D341Med (cell line): Measurements from ENCODE around the gene ARHGAP25.

Experiments
- DNase-seq: peaks from one replicate; pipeline ENCODE4 v3.0.0; 2012; ENCODE audit warnings: low spot score

Gene ARHGAP25

GRCh38 chr2:68720665-68721064, 13.9 kb upstream of the ARHGAP25 start:
- DNase-seq = no peak

- no peak for DNase-seq
These were observed 13.0 kb upstream of the ARHGAP25 start for GRCh38 chr2:68721482-68722101.

- no peak for DNase-seq
These were observed 11.9 kb upstream of the ARHGAP25 start for GRCh38 chr2:68722712-68723111.

- DNase-seq = no peak
These were observed 11.4 kb upstream of the ARHGAP25 start for GRCh38 chr2:68723181-68723580.

- DNase-seq = no peak
These were observed 8.5 kb upstream of the ARHGAP25 start for GRCh38 chr2:68726100-68726499.

DNA sequence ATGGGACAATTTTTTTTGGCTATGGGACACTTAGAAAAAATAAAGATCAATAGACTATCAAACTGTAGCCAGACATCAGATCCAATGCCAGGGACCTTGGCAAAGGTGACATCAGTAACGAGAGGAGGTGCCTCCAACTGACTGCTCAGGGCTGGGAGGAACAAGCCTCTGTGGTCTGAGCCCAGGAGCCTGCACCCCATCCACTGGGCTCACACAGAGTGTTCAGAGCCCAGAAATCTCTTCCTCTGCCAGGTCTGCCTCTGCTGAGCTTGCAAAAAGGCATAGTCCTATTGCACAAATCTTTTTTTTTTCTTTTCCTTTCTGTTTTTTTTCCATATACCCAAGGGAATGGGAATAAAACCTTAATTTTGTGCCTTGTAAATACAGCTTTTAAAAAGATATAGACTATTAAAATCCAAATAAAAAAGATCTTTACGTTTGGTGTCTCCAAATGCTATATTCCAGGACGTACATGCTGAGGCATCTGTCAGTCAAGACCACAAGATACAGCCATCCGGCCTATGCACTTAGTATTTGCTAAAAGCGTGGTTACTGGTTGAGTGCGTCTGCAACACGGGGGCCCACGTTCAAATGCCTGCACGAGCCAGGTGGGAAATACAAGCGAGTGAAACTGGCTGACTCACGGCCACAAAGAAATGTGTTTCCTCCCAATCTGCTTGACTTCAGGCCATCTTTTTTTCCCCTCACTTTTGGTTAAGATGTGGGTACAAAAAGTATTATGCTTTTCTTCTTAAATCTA, 7.8 kb upstream of the ARHGAP25 start:
- DNase-seq = no peak

DNA sequence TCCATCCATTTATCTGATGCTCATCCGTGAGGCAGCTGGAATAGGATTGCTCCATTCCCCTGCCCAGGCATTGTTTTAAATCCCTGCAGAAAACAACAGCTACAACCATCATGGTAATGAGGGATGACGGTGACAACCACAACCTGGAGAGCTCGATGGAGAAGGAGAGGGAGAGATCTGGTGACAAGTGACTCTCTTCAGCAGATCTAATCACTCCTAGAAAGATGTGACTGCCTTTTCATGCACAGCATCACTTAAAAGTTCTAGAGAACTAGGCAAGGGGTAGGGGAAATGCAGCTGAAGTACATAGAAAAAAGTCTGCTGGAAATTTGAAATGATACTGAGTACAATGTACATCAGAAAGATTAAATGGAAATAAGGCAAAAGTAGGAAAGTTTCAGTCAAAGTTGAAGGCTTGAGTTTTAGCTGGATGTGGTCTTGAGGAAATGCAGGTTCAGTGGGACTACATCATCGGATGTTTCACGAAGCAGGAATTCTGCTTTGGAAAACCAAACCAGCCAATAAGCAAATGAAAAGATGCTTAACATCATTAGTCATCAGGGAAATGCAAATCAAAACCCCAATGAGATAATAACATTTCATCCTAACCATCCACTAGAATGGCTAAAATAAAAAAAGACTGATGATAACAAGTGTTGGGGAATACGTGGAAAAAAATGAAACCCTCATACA, 6.8 kb upstream of the ARHGAP25 start:
- DNase-seq = no peak

GRCh38 chr2:68730828-68731227, 3.8 kb upstream of the ARHGAP25 start:
- no peak for DNase-seq

GRCh38 chr2:68732036-68732932, 2.3 kb upstream of the ARHGAP25 start:
- DNase-seq = no peak

- no peak for DNase-seq
These were observed 1.2 kb upstream of the ARHGAP25 start for GRCh38 chr2:68733365-68733764.

DNA sequence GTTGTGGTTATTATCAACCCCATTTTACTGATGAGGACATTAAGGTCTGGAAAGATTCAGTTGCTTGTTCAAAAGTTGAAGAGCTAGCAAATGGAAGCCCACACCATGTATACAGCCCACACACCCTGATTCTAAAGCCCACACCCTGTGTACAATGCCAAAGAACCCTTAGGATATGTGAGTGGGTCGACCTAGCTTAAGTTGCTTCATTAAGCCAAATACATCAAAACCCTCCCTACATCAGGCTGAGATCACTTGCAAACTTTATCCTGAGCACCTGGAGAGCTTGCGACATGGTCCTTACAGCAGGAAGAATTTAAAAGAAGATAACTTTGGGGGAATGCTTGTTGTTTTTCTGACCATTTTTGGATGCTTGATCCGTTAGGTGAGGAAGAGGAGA, 435 bp upstream of the ARHGAP25 start:
- no peak for DNase-seq

DNA sequence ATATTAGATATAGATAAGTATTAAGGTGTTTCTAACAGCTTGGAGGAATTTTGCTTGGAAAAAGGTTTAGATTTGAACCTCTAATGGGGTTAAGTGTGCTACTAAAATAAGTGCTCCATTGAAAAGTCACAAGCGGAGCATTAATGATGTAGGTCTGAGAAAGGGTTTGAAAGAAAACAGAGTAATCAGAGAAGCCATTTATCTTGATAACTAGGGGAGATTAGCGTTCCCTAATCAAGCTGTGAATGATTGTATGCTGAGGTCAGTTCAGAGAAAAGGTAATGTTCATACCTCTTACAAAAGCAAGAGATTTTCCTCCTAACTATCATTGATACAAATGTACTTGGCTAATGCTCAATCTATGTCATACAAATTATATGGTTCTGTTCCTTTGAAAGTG, 1.5 kb downstream of the ARHGAP25 start:
- DNase-seq = no peak

DNA sequence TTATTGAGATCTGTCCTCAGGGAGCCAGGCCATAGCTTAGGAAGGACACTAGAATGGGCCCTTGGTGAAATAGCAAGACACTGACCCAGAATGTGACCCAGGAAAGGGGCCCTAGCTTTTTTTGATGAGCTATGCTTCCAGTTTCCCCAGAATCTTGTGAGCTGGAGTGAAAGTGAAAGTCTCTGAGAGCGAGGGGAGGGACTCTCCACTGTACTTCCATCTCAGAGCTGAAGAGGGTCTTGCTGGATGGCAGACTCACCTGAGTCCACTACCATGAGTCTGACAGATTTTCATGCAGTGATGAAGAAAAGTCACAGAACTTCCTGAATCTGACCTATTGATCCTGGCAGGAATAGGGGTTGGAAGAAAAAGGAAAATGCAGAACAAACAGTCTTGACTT, 3.1 kb downstream of the ARHGAP25 start:
- DNase-seq = no peak

DNA sequence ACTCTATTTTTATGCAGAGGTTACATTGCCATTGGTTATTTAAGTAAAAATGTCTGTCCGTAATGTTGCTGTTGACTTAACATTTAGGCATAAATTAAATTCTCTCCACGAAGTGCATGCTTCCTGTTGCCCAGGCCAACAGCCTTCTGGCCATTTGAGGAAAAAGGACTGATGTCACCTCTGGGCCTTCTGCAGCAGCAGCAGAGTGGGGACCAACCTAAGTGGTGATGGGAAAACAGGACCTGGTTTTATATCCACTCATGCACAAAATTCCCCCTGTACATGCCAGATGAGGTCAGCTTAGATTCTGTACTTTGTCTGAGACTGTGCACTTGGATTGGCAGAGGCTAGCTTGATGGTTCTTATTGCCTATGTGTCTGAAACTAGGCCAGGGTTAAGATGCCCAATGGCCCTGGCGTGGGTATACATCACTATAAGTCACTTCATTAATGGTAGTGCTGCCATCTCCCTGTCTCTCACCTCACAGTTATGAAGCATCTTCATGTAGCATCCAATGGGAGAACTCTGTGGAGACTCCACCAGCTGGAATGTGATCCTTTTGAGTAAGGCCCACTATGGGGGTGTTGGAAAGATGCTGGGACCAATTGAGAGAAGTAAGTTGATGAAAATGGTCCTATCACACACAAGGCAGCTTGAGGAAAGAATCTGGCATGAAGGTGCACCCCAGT, 4.4 kb downstream of the ARHGAP25 start:
- DNase-seq = no peak

DNA sequence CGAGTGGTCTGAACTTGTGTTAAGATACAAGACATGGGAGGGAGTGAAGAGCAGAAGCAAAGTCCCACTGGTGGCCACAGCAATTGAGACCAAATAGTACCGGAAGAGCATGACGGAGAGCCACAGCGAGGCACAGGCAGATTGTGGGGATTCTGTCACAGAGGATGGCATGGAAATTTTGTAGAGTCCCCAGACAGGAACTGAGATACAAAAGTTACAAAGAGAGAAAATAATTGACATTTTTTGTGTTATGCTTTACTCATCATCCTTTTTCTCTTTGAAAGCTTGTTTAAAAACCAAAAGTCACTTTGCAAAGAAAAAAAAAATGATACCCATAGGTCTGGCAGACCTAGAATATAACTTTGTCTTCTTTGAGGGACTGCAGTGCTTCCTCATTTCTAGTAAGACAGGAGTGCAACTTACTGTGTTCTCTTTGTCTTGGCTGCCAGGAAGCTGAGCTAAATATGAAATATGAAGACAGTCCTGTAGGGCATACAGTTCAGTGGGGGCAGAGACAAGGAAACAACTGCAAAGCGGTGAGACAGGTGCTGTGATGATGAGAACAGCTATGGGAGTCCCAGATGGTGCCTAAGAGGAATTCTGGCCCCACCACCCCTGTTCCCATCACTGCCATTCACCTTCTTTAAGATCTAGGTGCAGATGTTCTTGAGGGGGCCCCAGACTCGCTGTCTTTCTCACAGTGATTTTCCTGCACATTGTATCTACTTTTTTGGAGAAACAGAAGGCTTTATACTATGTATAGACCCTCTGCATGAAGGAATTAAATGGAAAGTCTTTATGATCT, 5.2 kb downstream of the ARHGAP25 start:
- DNase-seq = no peak

DNA sequence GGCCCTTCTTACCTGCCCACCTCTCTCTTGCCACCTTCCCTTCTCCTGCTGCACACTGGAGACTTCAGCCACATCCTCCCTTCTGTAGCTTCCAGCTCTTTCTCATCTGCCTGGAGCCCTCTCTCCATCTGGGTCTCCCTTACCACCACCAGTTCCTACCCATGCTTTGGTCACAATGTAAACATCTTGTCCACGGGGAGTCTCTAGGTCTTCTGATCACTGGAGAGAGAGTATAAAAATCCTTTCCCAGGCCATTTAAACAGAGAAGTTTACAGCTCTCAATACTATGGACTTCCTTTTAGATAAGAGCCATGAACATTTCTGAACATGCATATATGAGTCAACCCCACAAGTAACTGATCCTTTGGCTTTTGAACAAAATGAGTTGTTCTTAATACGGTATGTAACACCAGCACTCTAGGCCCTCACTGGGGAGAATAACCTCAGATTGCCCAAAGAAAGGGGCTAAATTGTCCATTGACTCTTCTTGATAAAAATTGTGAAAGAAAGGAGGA, 5.8 kb downstream of the ARHGAP25 start:
- DNase-seq = no peak

GRCh38 chr2:68741238-68741637, 6.6 kb downstream of the ARHGAP25 start:
- DNase-seq = no peak

DNA sequence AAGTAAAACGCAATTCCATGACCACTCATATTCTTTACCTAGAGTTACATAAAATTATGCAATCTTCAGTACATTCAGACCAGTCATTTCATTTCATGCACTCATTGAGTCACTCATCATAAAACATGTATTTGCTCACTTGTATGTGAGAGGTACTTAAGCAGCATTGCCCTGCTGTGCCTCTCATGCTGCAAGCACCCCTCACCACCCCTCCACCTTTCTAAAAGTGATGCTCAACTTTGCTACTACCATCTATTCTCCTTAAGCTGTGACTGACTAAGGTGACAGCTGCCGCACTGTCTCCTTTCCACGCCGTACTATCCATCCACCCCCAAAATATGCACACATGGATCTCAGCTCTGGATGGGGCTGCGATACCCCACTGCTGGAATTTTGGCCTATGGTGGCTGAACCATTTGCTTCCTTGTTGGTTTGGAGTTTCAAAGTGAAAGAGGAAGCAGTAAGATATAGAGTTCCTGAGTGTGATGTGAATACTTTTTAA, 7.2 kb downstream of the ARHGAP25 start:
- DNase-seq = no peak

- DNase-seq = no peak
These were observed 8.2 kb downstream of the ARHGAP25 start for GRCh38 chr2:68742626-68743415.

- DNase-seq = no peak
These were observed 8.9 kb downstream of the ARHGAP25 start for GRCh38 chr2:68743531-68743930.
